H1 (cell line): Measurements from ENCODE around the gene SUPT4H1. TPM values are rescaled to one million over a fixed set of nuclear protein-coding genes. Genes with fewer than 3 reads are reported as not detected.

Experiments
- CTCF ChIA-PET: fragments of 300-600 bp; sonication (Branson Sonifier 250); formaldehyde crosslinking; loops from one replicate; lab custom pipeline; 2021; ENCODE audit not compliant: partially characterized antibody; lab: Charles Lee
- POLR2A ChIA-PET: fragments of 300-600 bp; sonication (Branson Sonifier 250); formaldehyde crosslinking; loops from one replicate; lab custom pipeline; 2021; ENCODE audit warnings: inconsistent platforms; ENCODE audit not compliant: partially characterized antibody; lab: Charles Lee
- DNase-seq, 2 experiments: peaks; one replicate each; pipeline versions ENCODE4 v3.0.0 to v3.0.0-alpha.2; 2010 to 2022; ENCODE audit warnings: low spot score in 2 of 2, low read depth in 1 of 2, mixed read lengths in 1 of 2
- FAIRE-seq: peaks from 2 replicates; lab custom pipeline; 2011; peaks lifted over from hg19 to GRCh38; lab: Jason Lieb, UNC
- H2AFZ ChIP-seq: 2 replicates; pipeline ENCODE4 v1.8.1; 2012; ENCODE audit warnings: low read length, inconsistent platforms
- H2AK5ac ChIP-seq: 2 replicates; pipeline ENCODE4 v1.6.1; 2013; ENCODE audit warnings: low read depth, low read length
- H2BK120ac ChIP-seq: replicated peaks from 2 replicates; pipeline ENCODE3; 2013; ENCODE audit warnings: low read depth, low read length, inconsistent platforms
- H2BK12ac ChIP-seq: 2 replicates; pipeline ENCODE4 v1.6.1; 2013; ENCODE audit warnings: low read depth, low read length
- H2BK15ac ChIP-seq: 2 replicates; pipeline ENCODE4 v1.6.1; 2013; ENCODE audit warnings: low read length
- H2BK20ac ChIP-seq: 2 replicates; pipeline ENCODE4 v1.6.1; 2013; ENCODE audit warnings: low read length
- H2BK5ac ChIP-seq: 2 replicates; pipeline ENCODE4 v1.6.1; 2013; ENCODE audit warnings: low read depth, low read length
- H3K14ac ChIP-seq: 2 replicates; pipeline ENCODE4 v1.6.1; 2013; ENCODE audit warnings: inconsistent platforms; ENCODE audit not compliant: insufficient read length
- H3K18ac ChIP-seq: 2 replicates; pipeline ENCODE4 v1.6.1; 2013; ENCODE audit warnings: low read length; ENCODE audit errors: extremely low read depth
- H3K23ac ChIP-seq: 2 replicates; pipeline ENCODE4 v1.6.1; 2013; ENCODE audit warnings: inconsistent platforms; ENCODE audit not compliant: insufficient read length
- H3K23me2 ChIP-seq: 2 replicates; pipeline ENCODE4 v1.6.1; 2013; ENCODE audit warnings: low read depth, low read length
- H3K27ac ChIP-seq: 2 replicates; pipeline ENCODE4 v1.6.1; 2011; ENCODE audit warnings: low read depth, low read length, inconsistent platforms
- H3K27me3 ChIP-seq, 4 experiments: replicated peaks in 1 of 4; 1 replicate in 1 of 4; 2 replicates in 3 of 4; pipeline versions ENCODE4 v1.6.1 to v1.8.1; 2011 to 2013; ENCODE audit warnings: low read length in 3 of 4, mild to moderate bottlenecking in 3 of 4, inconsistent platforms in 2 of 4, mixed read lengths in 2 of 4, moderate library complexity in 1 of 4; ENCODE audit not compliant: control insufficient read depth in 3 of 4, insufficient read depth in 3 of 4; ENCODE audit errors: extremely low read depth in 1 of 4
- H3K36me3 ChIP-seq, 4 experiments: 2 replicates each; pipeline versions ENCODE4 v1.6.1 to v1.8.1; 2011 to 2013; ENCODE audit warnings: mild to moderate bottlenecking in 4 of 4, low read length in 3 of 4, moderate library complexity in 2 of 4, control low read depth in 1 of 4, inconsistent platforms in 1 of 4; ENCODE audit not compliant: insufficient read depth in 4 of 4, control insufficient read depth in 2 of 4
- H3K4ac ChIP-seq: replicated peaks from 2 replicates; pipeline ENCODE3; 2013; ENCODE audit warnings: low read length, low read depth, mixed read lengths, inconsistent platforms; ENCODE audit not compliant: insufficient read length
- H3K4me1 ChIP-seq, 4 experiments: replicated peaks in 1 of 4; 1 replicate in 1 of 4; 2 replicates in 3 of 4; pipeline versions ENCODE4 v1.6.1 to v1.8.1; 2011 to 2013; ENCODE audit warnings: low read length in 3 of 4, inconsistent platforms in 2 of 4, mixed read lengths in 1 of 4; ENCODE audit not compliant: insufficient read depth in 4 of 4, control insufficient read depth in 3 of 4
- H3K4me2 ChIP-seq, 2 experiments: 2 replicates each; pipeline versions ENCODE4 v1.6.1 to v1.8.1; 2011 to 2013; ENCODE audit warnings: low read depth in 2 of 2, low read length in 2 of 2, control low read depth in 1 of 2, inconsistent platforms in 1 of 2, mild to moderate bottlenecking in 1 of 2; ENCODE audit not compliant: insufficient read depth in 1 of 2
- H3K4me3 ChIP-seq, 4 experiments: fragments of 200-600, 300-600 bp in 1 of 4; sonication (generic), shearing (Covaris generic), sonication (Bioruptor Twin) in 1 of 4; 2 replicates each; pipeline versions ENCODE4 v1.5.1 to v1.8.1; 2011 to 2016; ENCODE audit warnings: low read length in 4 of 4, low read depth in 3 of 4, control low read depth in 2 of 4, inconsistent platforms in 2 of 4, mild to moderate bottlenecking in 2 of 4, mixed read lengths in 1 of 4, moderate library complexity in 1 of 4; ENCODE audit not compliant: insufficient read depth in 2 of 4; ENCODE audit errors: extremely low read depth in 1 of 4
- H3K56ac ChIP-seq: replicated peaks from 2 replicates; pipeline ENCODE3; 2013; ENCODE audit warnings: low read depth, mild to moderate bottlenecking, mixed read lengths, low read length, inconsistent platforms; ENCODE audit not compliant: insufficient read length
- H3K79me1 ChIP-seq: 2 replicates; pipeline ENCODE4 v1.6.1; 2013; ENCODE audit warnings: low read depth, low read length, control low read depth
- H3K79me2 ChIP-seq, 2 experiments: 2 replicates each; pipeline versions ENCODE4 v1.6.1 to v1.8.1; 2012 to 2013; ENCODE audit warnings: low read length in 2 of 2, mild to moderate bottlenecking in 2 of 2, inconsistent platforms in 1 of 2; ENCODE audit not compliant: insufficient read depth in 2 of 2, control insufficient read depth in 1 of 2
- H3K9ac ChIP-seq, 4 experiments: replicated peaks in 1 of 4; 1 replicate in 1 of 4; 2 replicates in 3 of 4; pipeline versions ENCODE4 v1.6.1 to v1.8.1; 2011 to 2013; ENCODE audit warnings: low read depth in 3 of 4, low read length in 3 of 4, control low read depth in 2 of 4, mild to moderate bottlenecking in 2 of 4, moderate library complexity in 2 of 4, inconsistent platforms in 1 of 4; ENCODE audit errors: extremely low read depth in 1 of 4
- H3K9me3 ChIP-seq, 2 experiments: 2 replicates each; pipeline versions ENCODE4 v1.6.1 to v1.8.1; 2012 to 2013; ENCODE audit warnings: mild to moderate bottlenecking in 2 of 2, moderate library complexity in 2 of 2, control low read depth in 1 of 2, inconsistent platforms in 1 of 2, low read depth in 1 of 2, low read length in 1 of 2, mixed read lengths in 1 of 2; ENCODE audit not compliant: insufficient read depth in 2 of 2
- H4K20me1 ChIP-seq, 2 experiments: replicated peaks in 1 of 2; 2 replicates each; pipeline versions ENCODE3 to v1.8.1; 2011 to 2013; ENCODE audit warnings: inconsistent platforms in 2 of 2, low read length in 2 of 2, mild to moderate bottlenecking in 1 of 2; ENCODE audit not compliant: insufficient read depth in 2 of 2, control insufficient read depth in 1 of 2
- H4K5ac ChIP-seq: 2 replicates; pipeline ENCODE4 v1.6.1; 2013; ENCODE audit warnings: low read length, low read depth, mixed read lengths, inconsistent platforms; ENCODE audit not compliant: insufficient read length
- H4K8ac ChIP-seq: 2 replicates; pipeline ENCODE4 v1.8.0; 2013; ENCODE audit warnings: mild to moderate bottlenecking, moderate library complexity, low read length, inconsistent platforms; ENCODE audit not compliant: insufficient read depth; ENCODE audit errors: extremely low read depth
- H4K91ac ChIP-seq: replicated peaks from 2 replicates; pipeline ENCODE3; 2013; ENCODE audit warnings: low read length, mixed read lengths, inconsistent platforms; ENCODE audit not compliant: insufficient read length
- CBX8 ChIP-seq: fragments of 300-800, 300-1000 bp; sonication (generic); IDR thresholded peaks from 2 replicates; pipeline ENCODE4 v1.7.1; 2016; ENCODE audit warnings: low read depth, low read length, borderline replicate concordance
- CTCF ChIP-seq, 3 experiments: IDR thresholded peaks; 1 replicate in 2 of 3; 2 replicates in 1 of 3; pipeline versions ENCODE4 v1.5.1 to v1.6.1; 2011; ENCODE audit warnings: low read length in 3 of 3, mild to moderate bottlenecking in 3 of 3, inconsistent platforms in 2 of 3, low read depth in 1 of 3, moderate library complexity in 1 of 3; ENCODE audit not compliant: insufficient read depth in 1 of 3; ENCODE audit errors: control extremely low read depth in 1 of 3
- EGR1 ChIP-seq: IDR thresholded peaks from 2 replicates; pipeline ENCODE4 v1.6.1; 2011; ENCODE audit warnings: low read depth, low read length, borderline replicate concordance
- RFX5 ChIP-seq: IDR thresholded peaks from 2 replicates; pipeline ENCODE4 v1.6.1; 2011; ENCODE audit warnings: low read depth, low read length, improper control_type of control experiment, borderline replicate concordance
- YY1 ChIP-seq: IDR thresholded peaks from 2 replicates; pipeline ENCODE4 v1.6.1; 2011; ENCODE audit warnings: low read depth, mild to moderate bottlenecking, low read length
- ZNF274 ChIP-seq: IDR thresholded peaks from 2 replicates; pipeline ENCODE4 v1.7.0; 2012; ENCODE audit warnings: low read length, borderline replicate concordance; ENCODE audit errors: extremely low read depth
- WGBS, 2 experiments: shearing (Covaris generic) in 1 of 2; methylation state at CpG; one replicate each; pipeline versions ENCODE4 v1.1.6 to v1.1.7; 2013 to 2015; ENCODE audit warnings: low lambda C conversion rate in 2 of 2, mixed read lengths in 2 of 2, inconsistent platforms in 1 of 2, low coverage in 1 of 2, missing lambda C conversion rate in 1 of 2; ENCODE audit not compliant: insufficient replicate concordance in 2 of 2, insufficient coverage in 1 of 2, insufficient read length in 1 of 2; ENCODE audit errors: extremely low coverage in 1 of 2, missing lambda C conversion rate in 1 of 2; 5-methylcytosine and 5-hydroxymethylcytosine counted together
- polyA plus RNA-seq, 7 experiments: library from polyadenylated mRNA; depleted of rRNA in 3 of 7; stranded (reverse) in 5 of 7; unstranded in 2 of 7; fragments of >200 nt in 5 of 7; fragments of 200-250 nt in 2 of 7; gene quantifications; 1 replicate in 5 of 7; 2 replicates in 1 of 7; 4 replicates in 1 of 7; pipeline versions ENCODE4 v1.2.1 to v1.2.3, GENCODE V29; 2011 to 2013; ENCODE audit warnings: missing spikeins in 2 of 7, mixed read lengths in 2 of 7
- total RNA-seq: library from RNA; stranded (reverse); fragmentation: NEBNext Ultra II Directional; extraction: Animal tissue kit (Norgen Biotek cat#: 25700); gene quantifications from 2 replicates; pipeline ENCODE4 v1.2.1, GENCODE V29; 2021

Gene SUPT4H1
- total and polyA plus RNA-seq, 2 of the 8 experiments (the other 6 are each of a cell fraction or from before 2014, with no cell fraction given), result 112 to 143 TPM

DNA sequence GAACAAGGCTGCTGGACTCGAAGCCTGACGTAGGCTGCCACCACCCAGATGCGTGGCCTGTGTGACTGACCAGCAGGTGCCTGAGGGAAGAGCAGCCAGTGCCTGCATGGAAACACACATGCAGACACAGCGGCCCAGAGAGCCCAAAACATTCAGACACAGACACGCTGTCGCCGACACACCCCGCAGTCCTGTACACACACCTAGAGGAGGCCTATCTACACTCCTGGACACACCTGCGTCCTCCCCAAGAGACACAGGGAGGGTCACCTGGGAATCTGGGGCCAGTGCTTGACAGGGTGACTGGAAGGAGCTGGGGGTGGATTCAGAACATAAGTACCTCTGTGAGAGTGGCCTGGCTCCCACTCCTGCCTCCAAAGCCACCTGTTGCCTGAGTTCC lies 17.3 kb downstream of the SUPT4H1 start:
- no peaks in the 10 kb centered on the region for H3K23me2 ChIP-seq
- DNase-seq (no peak), FAIRE-seq (no peak)
- H3K23ac ChIP-seq, result no peak overlapping the region
- no peaks in the 10 kb centered on the region for H3K9me3 ChIP-seq
- H3K4me1 ChIP-seq, result peaks cover 4 to 43% (median 27%) of the 10 kb centered on the region in 4 experiments
- H3K27ac ChIP-seq, result no peak overlapping the region
- H3K4me3 ChIP-seq, result no peak overlapping the region
- H3K79me2 ChIP-seq, result no peaks in the 10 kb centered on the region
- H3K4me2 ChIP-seq, result no peak overlapping the region
- no peak overlapping the region for H2AK5ac ChIP-seq
- H3K79me1 ChIP-seq, result no peaks in the 10 kb centered on the region
- H3K36me3 ChIP-seq, result no peaks in the 10 kb centered on the region
- H2BK12ac ChIP-seq, result peak overlapping the region; percentile 62; the same call in 1 of the 2 replicates
- no peak overlapping the region for H3K14ac ChIP-seq
- H2BK15ac ChIP-seq, result peak overlapping the region; percentile 89; the same call in 1 of the 2 replicates
- no peak overlapping the region for H2BK120ac ChIP-seq
- no peak overlapping the region for H3K4ac ChIP-seq
- H4K20me1 ChIP-seq, result no peaks in the 10 kb centered on the region
- ChIA-PET POLR2A (interaction anchor here (1.7 to 11.3 kb wide), 4 partner anchors 10 to 18 kb away, joined by 5 to 149 read pairs (median 20); partner anchors contain the start of gene SUPT4H1), CTCF (interaction anchor here (0.6 to 18.5 kb wide), 6 partner anchors 13 to 37 kb away, joined by 3 to 384 read pairs (median 7); partner anchors contain the start of genes SUPT4H1 and TSPOAP1)
- no peak overlapping the region for H4K5ac ChIP-seq
- no peak overlapping the region for H4K8ac ChIP-seq
- no peak for TF ChIP-seq RFX5
- TF ChIP-seq EGR1, result no peak
- TF ChIP-seq CTCF (IDR thresholded peaks at IDR 0.05; ENCODE audit: control extremely low read depth in 1 of 3, insufficient read depth in 1 of 3, low read depth in 1 of 3, low read length in 3 of 3), result no peak
- no peak for TF ChIP-seq CBX8
- TF ChIP-seq ZNF274, result no peak
- TF ChIP-seq YY1, result no peak
- H2AFZ ChIP-seq, result no peak overlapping the region
- H3K56ac ChIP-seq, result no peak overlapping the region
- H3K9ac ChIP-seq, result no peak overlapping the region
- no peak overlapping the region; the same call in none of the 2 replicates for H2BK20ac ChIP-seq
- H4K91ac ChIP-seq, result no peak overlapping the region
- no peak overlapping the region for H3K18ac ChIP-seq
- no peak overlapping the region for H2BK5ac ChIP-seq
- H3K27me3 ChIP-seq, result peaks cover 0 to 2% (median 0%) of the 10 kb centered on the region in 4 experiments; a peak in 3 of 7 replicates
- 86% methylated on average over 9 of the region's 9 CpGs; no CpG with 5 or more reads in 1 of the 2 experiments for WGBS, 2 experiments
